Measurements from ENCODE around the gene BOLL.

DNA sequence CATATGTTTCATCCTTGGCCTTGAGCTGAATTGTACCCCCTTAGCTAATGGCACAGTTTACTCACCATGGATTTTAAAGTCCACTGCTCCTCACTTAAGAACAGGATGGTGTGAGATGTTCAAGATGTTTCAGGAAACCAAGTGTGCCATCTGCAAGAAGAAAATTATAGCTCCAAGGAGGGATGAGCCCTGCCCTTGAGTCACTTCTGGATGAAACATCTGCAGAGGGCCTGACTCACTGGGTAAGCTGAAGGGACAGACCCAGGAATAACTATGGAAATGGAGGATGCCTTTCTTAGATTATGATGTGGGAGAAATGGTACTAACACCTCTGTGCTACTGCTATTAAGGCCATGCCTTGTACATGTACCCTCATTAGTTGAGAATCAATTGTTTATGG lies 73.5 kb downstream of the BOLL start:
- no peak for TF ChIP-seq EZH2 (IDR thresholded peaks at IDR 0.05; ENCODE audit: borderline replicate concordance, low read depth, low read length, poor library complexity, severe bottlenecking)
- TF ChIP-seq CTCF (conservative IDR thresholded peaks at IDR 0.05; ENCODE audit: low read depth, low read length), result no peak

All from A673 (cell line).